Glomerular visceral epithelial cell (primary cell): ENCODE data around the gene TMEM255B.
"Not testable (repeated sequence)": the region's sequence is repeated elsewhere in the genome, so short reads cannot be mapped to it uniquely, and the experiment has no call there.

Experiments
- DNase-seq: peaks from one replicate; pipeline ENCODE4 v3.0.0-alpha.2; 2016; ENCODE audit errors: extremely low spot score

Gene TMEM255B

GRCh38 chr13:113816254-113816929 lies 57.4 kb downstream of the TMEM255B start:
- peak; percentile 33 for DNase-seq

GRCh38 chr13:113816946-113817859 lies 58.2 kb downstream of the TMEM255B start:
- peak; percentile 76 for DNase-seq

GRCh38 chr13:113817860-113818691 lies 59.0 kb downstream of the TMEM255B start:
- no peak for DNase-seq

- DNase-seq, result no peak
These were observed 59.8 kb downstream of the TMEM255B start for GRCh38 chr13:113818700-113819295.

- no peak for DNase-seq
These were observed 60.3 kb downstream of the TMEM255B start for GRCh38 chr13:113819341-113819730.

- no peak for DNase-seq
These were observed 61.0 kb downstream of the TMEM255B start for GRCh38 chr13:113819731-113820715.

- DNase-seq, result peak; percentile 97
These were observed 62.0 kb downstream of the TMEM255B start for GRCh38 chr13:113820813-113821651.

- no peak for DNase-seq
These were observed 62.8 kb downstream of the TMEM255B start for GRCh38 chr13:113821847-113822246.

- DNase-seq, result no peak
These were observed 63.2 kb downstream of the TMEM255B start for GRCh38 chr13:113822266-113822665.

- no peak for DNase-seq
These were observed 64.1 kb downstream of the TMEM255B start for GRCh38 chr13:113822956-113823744.

GRCh38 chr13:113823771-113824170 lies 64.7 kb downstream of the TMEM255B start:
- DNase-seq, result no peak

GRCh38 chr13:113825841-113826240 lies 66.8 kb downstream of the TMEM255B start:
- no peak for DNase-seq

- DNase-seq, result not testable (repeated sequence)
These were observed 67.4 kb downstream of the TMEM255B start for GRCh38 chr13:113826446-113826845.

- no peak for DNase-seq
These were observed 68.0 kb downstream of the TMEM255B start for GRCh38 chr13:113827021-113827420.

GRCh38 chr13:113828282-113828825 lies 69.3 kb downstream of the TMEM255B start:
- DNase-seq, result no peak

GRCh38 chr13:113830426-113830950 lies 71.5 kb downstream of the TMEM255B start:
- not testable (repeated sequence) for DNase-seq

GRCh38 chr13:113831061-113831460 lies 72.0 kb downstream of the TMEM255B start:
- DNase-seq, result no peak

GRCh38 chr13:113832205-113832604 lies 73.2 kb downstream of the TMEM255B start:
- no peak for DNase-seq
